Panc1 (cell line): ENCODE measurements around the gene CETP. TPM values are rescaled to one million over a fixed set of nuclear protein-coding genes. Genes with fewer than 3 reads are reported as not detected.

Experiments used
- ATAC-seq: fragments of 200-7000 bp; cut with Tn5 transposase; 2 replicates; pipeline ENCODE4 v1.9.1; 2020; ENCODE audit warnings: mild to moderate bottlenecking, moderate library complexity
- BruUV-seq: library from RNA; stranded (reverse); fragments of 400-500 nt; replicated peaks from 2 replicates; lab custom pipeline; 2021; lab: Mats Ljungman, UMichigan
- CTCF ChIA-PET: fragments of 300-600 bp; sonication (Branson Sonifier 250); formaldehyde crosslinking; loops from one replicate; lab custom pipeline; 2022; ENCODE audit warnings: antibody characterized with exemption; lab: Charles Lee
- POLR2A ChIA-PET: fragments of 300-600 bp; sonication (Branson Sonifier 250); formaldehyde crosslinking; loops from one replicate; lab custom pipeline; 2022; ENCODE audit warnings: antibody characterized with exemption; lab: Charles Lee
- DNase-seq: peaks from one replicate; pipeline ENCODE4 v3.0.0-alpha.2; 2010; ENCODE audit warnings: low read depth, low spot score
- H3K27ac ChIP-seq: 2 replicates; pipeline ENCODE4 v1.5.1; 2011; ENCODE audit warnings: mild to moderate bottlenecking, low read length, inconsistent platforms
- H3K27me3 ChIP-seq: fragments of 200-500 bp; sonication (Bioruptor generic); 2 replicates; pipeline ENCODE4 v1.6.0; 2014; ENCODE audit warnings: low read length, inconsistent platforms; ENCODE audit not compliant: control insufficient read depth, insufficient read depth
- H3K36me3 ChIP-seq: fragments of 200-500 bp; sonication (Bioruptor generic); 2 replicates; pipeline ENCODE4 v1.5.1; 2014; ENCODE audit warnings: inconsistent platforms, mild to moderate bottlenecking, low read length, moderate library complexity; ENCODE audit not compliant: control insufficient read depth, insufficient read depth
- H3K4me1 ChIP-seq: 2 replicates; pipeline ENCODE4 v1.5.1; 2011; ENCODE audit warnings: inconsistent platforms, mild to moderate bottlenecking, low read length, moderate library complexity; ENCODE audit not compliant: control insufficient read depth, insufficient read depth
- H3K4me3 ChIP-seq, 2 experiments: 2 replicates each; pipeline ENCODE4 v1.5.1; 2011 to 2012; ENCODE audit warnings: low read depth in 2 of 2, low read length in 2 of 2, mild to moderate bottlenecking in 2 of 2, inconsistent platforms in 1 of 2, moderate library complexity in 1 of 2
- H3K9me3 ChIP-seq: fragments of 200-500 bp; sonication (Bioruptor generic); 2 replicates; pipeline ENCODE4 v1.5.1; 2014; ENCODE audit warnings: low read depth, mild to moderate bottlenecking, inconsistent platforms, low read length, moderate library complexity; ENCODE audit not compliant: control insufficient read depth, insufficient read depth
- POLR2AphosphoS5 ChIP-seq: IDR thresholded peaks from 2 replicates; pipeline ENCODE4 v1.6.1; 2012; ENCODE audit warnings: mild to moderate bottlenecking, low read depth, low read length, moderate library complexity
- SIN3A ChIP-seq: IDR thresholded peaks from 2 replicates; pipeline ENCODE4 v1.6.1; 2012; ENCODE audit warnings: low read depth, mild to moderate bottlenecking, low read length, moderate library complexity, borderline replicate concordance; ENCODE audit not compliant: insufficient read depth
- TCF7L2 ChIP-seq: IDR thresholded peaks from 2 replicates; pipeline ENCODE4 v1.6.1; 2011; ENCODE audit warnings: mild to moderate bottlenecking, low read depth, low read length, inconsistent platforms
- in situ Hi-C: cut with HindIII; loops from 2 replicates; pipeline ENCODE4 v1.10.0; 2016; ENCODE audit warnings: low sequenced_read_pairs, low pct_unique_long_range_greater_than_20kb
- intact Hi-C: fragments of 100-400 bp; cut with micrococcal nuclease; formaldehyde crosslinking; loops from one replicate; pipeline ENCODE4 v1.10.0; 2022; ENCODE audit not compliant: unreplicated experiment
- total RNA-seq: library from RNA; stranded (reverse); gene quantifications from one replicate; pipeline ENCODE4 v1.2.1, GENCODE V29; 2021; ENCODE audit not compliant: unreplicated experiment
- TF ChIP-seq, protein P1 (sequence below): fragments of 450-650 bp; IDR thresholded peaks from 2 replicates; pipeline ENCODE4 v1.5.1; 2017; ENCODE audit warnings: mild to moderate bottlenecking
- TF ChIP-seq, protein P2 (sequence below), 2 experiments: IDR thresholded peaks; 2 replicates each; pipeline ENCODE4 v1.6.1; 2011 to 2012; ENCODE audit warnings: low read depth in 2 of 2, control low read depth in 1 of 2, low read length in 1 of 2, mild to moderate bottlenecking in 1 of 2, moderate library complexity in 1 of 2; ENCODE audit not compliant: insufficient read depth in 1 of 2

CETP gene
- total RNA-seq, 1 experiment from 2014 or later = not detected

DNA sequence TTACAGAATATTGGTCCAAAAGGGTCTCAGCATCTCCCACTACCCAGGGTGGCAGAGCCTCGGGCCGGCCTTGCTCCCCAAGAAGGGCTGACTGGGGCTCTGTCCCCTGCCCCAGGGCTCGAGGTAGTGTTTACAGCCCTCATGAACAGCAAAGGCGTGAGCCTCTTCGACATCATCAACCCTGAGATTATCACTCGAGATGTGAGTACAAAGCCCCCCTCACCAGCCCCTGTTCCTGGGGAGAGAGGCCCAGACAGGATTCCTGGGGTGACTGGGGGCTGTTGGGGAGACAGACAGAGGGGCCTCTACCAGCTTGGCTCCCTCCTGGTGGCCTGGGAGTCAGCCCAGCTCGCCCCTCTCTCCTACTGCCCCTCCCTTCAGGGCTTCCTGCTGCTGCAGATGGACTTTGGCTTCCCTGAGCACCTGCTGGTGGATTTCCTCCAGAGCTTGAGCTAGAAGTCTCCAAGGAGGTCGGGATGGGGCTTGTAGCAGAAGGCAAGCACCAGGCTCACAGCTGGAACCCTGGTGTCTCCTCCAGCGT lies 21.5 kb downstream of the CETP start:
- ChIA-PET CTCF (no interaction called here), POLR2A (interaction anchor here (0.6 to 0.7 kb wide), 2 partner anchors 17 to 181 kb away, joined by 3 to 9 read pairs; no protein-coding TSS in a partner anchor)
- in situ Hi-C loops = no loop called here
- BruUV-seq = no TSS peak
- Histone ChIP-seq H3K36me3 (no peaks in the 10 kb centered on the region), H3K9me3 (no peaks in the 10 kb centered on the region), H3K27ac (no peak overlapping the region), H3K27me3 (no peaks in the 10 kb centered on the region), H3K4me1 (no peaks in the 10 kb centered on the region), H3K4me3 (no peak overlapping the region)
- DNase-seq (no peak), ATAC-seq (no peak)
- intact Hi-C loops = no loop called here
- TF ChIP-seq, protein P1, sequence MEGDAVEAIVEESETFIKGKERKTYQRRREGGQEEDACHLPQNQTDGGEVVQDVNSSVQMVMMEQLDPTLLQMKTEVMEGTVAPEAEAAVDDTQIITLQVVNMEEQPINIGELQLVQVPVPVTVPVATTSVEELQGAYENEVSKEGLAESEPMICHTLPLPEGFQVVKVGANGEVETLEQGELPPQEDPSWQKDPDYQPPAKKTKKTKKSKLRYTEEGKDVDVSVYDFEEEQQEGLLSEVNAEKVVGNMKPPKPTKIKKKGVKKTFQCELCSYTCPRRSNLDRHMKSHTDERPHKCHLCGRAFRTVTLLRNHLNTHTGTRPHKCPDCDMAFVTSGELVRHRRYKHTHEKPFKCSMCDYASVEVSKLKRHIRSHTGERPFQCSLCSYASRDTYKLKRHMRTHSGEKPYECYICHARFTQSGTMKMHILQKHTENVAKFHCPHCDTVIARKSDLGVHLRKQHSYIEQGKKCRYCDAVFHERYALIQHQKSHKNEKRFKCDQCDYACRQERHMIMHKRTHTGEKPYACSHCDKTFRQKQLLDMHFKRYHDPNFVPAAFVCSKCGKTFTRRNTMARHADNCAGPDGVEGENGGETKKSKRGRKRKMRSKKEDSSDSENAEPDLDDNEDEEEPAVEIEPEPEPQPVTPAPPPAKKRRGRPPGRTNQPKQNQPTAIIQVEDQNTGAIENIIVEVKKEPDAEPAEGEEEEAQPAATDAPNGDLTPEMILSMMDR = no peak
- TF ChIP-seq TCF7L2 = no peak
- TF ChIP-seq, protein P2, sequence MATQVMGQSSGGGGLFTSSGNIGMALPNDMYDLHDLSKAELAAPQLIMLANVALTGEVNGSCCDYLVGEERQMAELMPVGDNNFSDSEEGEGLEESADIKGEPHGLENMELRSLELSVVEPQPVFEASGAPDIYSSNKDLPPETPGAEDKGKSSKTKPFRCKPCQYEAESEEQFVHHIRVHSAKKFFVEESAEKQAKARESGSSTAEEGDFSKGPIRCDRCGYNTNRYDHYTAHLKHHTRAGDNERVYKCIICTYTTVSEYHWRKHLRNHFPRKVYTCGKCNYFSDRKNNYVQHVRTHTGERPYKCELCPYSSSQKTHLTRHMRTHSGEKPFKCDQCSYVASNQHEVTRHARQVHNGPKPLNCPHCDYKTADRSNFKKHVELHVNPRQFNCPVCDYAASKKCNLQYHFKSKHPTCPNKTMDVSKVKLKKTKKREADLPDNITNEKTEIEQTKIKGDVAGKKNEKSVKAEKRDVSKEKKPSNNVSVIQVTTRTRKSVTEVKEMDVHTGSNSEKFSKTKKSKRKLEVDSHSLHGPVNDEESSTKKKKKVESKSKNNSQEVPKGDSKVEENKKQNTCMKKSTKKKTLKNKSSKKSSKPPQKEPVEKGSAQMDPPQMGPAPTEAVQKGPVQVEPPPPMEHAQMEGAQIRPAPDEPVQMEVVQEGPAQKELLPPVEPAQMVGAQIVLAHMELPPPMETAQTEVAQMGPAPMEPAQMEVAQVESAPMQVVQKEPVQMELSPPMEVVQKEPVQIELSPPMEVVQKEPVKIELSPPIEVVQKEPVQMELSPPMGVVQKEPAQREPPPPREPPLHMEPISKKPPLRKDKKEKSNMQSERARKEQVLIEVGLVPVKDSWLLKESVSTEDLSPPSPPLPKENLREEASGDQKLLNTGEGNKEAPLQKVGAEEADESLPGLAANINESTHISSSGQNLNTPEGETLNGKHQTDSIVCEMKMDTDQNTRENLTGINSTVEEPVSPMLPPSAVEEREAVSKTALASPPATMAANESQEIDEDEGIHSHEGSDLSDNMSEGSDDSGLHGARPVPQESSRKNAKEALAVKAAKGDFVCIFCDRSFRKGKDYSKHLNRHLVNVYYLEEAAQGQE (IDR thresholded peaks at IDR 0.05; ENCODE audit: insufficient read depth in 1 of 2, low read depth in 2 of 2, low read length in 1 of 2) = no peak
- no peak for TF ChIP-seq SIN3A
- TF ChIP-seq POLR2AphosphoS5 = no peak

DNA sequence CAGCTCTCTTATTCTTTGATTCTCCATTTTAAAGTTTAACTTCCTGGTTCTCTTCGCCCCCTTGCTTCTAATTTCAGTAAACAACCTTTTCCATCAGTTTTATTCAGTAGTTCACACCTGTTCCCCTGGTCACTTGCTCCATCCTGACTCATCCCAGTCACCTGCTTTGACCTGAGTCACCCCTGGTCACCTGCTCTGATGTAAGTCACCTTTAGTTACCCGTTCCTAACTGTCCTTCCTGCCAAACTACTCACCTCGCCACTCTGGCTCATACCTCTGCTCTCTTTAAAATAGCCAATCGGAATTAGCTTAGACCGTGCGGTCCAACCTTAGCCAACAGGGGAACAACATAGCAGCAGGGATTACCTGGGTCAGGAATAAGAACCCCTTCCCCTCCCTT lies 22.9 kb downstream of the CETP start:
- CTCF ChIA-PET = no interaction called here
- ATAC-seq = no peak
- no peak overlapping the region for H3K27ac ChIP-seq

More for the DNA sequence above, 22.9 kb downstream of the CETP start:
- POLR2A ChIA-PET = no interaction called here
- intact Hi-C loops = no loop called here
- TF ChIP-seq TCF7L2 = no peak
- TF ChIP-seq, protein P1 = no peak
- DNase-seq = no peak
- Histone ChIP-seq H3K36me3 (no peaks in the 10 kb centered on the region), H3K4me3 (no peak overlapping the region), H3K4me1 (no peaks in the 10 kb centered on the region), H3K9me3 (no peaks in the 10 kb centered on the region), H3K27me3 (no peaks in the 10 kb centered on the region)
- BruUV-seq = no TSS peak
- in situ Hi-C loops = no loop called here
